Panc1 (cell line): ENCODE results near the gene POLE3. TPM values are rescaled to one million over a fixed set of nuclear protein-coding genes. Genes with fewer than 3 reads are reported as not detected.

Experiments used
- ATAC-seq: fragments of 200-7000 bp; cut with Tn5 transposase; 2 replicates; pipeline ENCODE4 v1.9.1; 2020; ENCODE audit warnings: mild to moderate bottlenecking, moderate library complexity
- BruUV-seq: library from RNA; stranded (reverse); fragments of 400-500 nt; replicated peaks from 2 replicates; lab custom pipeline; 2021; lab: Mats Ljungman, UMichigan
- CTCF ChIA-PET: fragments of 300-600 bp; sonication (Branson Sonifier 250); formaldehyde crosslinking; loops from one replicate; lab custom pipeline; 2022; ENCODE audit warnings: antibody characterized with exemption; lab: Charles Lee
- POLR2A ChIA-PET: fragments of 300-600 bp; sonication (Branson Sonifier 250); formaldehyde crosslinking; loops from one replicate; lab custom pipeline; 2022; ENCODE audit warnings: antibody characterized with exemption; lab: Charles Lee
- DNase-seq: peaks from one replicate; pipeline ENCODE4 v3.0.0-alpha.2; 2010; ENCODE audit warnings: low read depth, low spot score
- H3K27ac ChIP-seq: 2 replicates; pipeline ENCODE4 v1.5.1; 2011; ENCODE audit warnings: mild to moderate bottlenecking, low read length, inconsistent platforms
- H3K27me3 ChIP-seq: fragments of 200-500 bp; sonication (Bioruptor generic); 2 replicates; pipeline ENCODE4 v1.6.0; 2014; ENCODE audit warnings: low read length, inconsistent platforms; ENCODE audit not compliant: control insufficient read depth, insufficient read depth
- H3K36me3 ChIP-seq: fragments of 200-500 bp; sonication (Bioruptor generic); 2 replicates; pipeline ENCODE4 v1.5.1; 2014; ENCODE audit warnings: inconsistent platforms, mild to moderate bottlenecking, low read length, moderate library complexity; ENCODE audit not compliant: control insufficient read depth, insufficient read depth
- H3K4me1 ChIP-seq: 2 replicates; pipeline ENCODE4 v1.5.1; 2011; ENCODE audit warnings: inconsistent platforms, mild to moderate bottlenecking, low read length, moderate library complexity; ENCODE audit not compliant: control insufficient read depth, insufficient read depth
- H3K4me3 ChIP-seq, 2 experiments: 2 replicates each; pipeline ENCODE4 v1.5.1; 2011 to 2012; ENCODE audit warnings: low read depth in 2 of 2, low read length in 2 of 2, mild to moderate bottlenecking in 2 of 2, inconsistent platforms in 1 of 2, moderate library complexity in 1 of 2
- H3K9me3 ChIP-seq: fragments of 200-500 bp; sonication (Bioruptor generic); 2 replicates; pipeline ENCODE4 v1.5.1; 2014; ENCODE audit warnings: low read depth, mild to moderate bottlenecking, inconsistent platforms, low read length, moderate library complexity; ENCODE audit not compliant: control insufficient read depth, insufficient read depth
- CTCF ChIP-seq: fragments of 450-650 bp; IDR thresholded peaks from 2 replicates; pipeline ENCODE4 v1.5.1; 2017; ENCODE audit warnings: mild to moderate bottlenecking
- POLR2AphosphoS5 ChIP-seq: IDR thresholded peaks from 2 replicates; pipeline ENCODE4 v1.6.1; 2012; ENCODE audit warnings: mild to moderate bottlenecking, low read depth, low read length, moderate library complexity
- REST ChIP-seq, 2 experiments: IDR thresholded peaks; 2 replicates each; pipeline ENCODE4 v1.6.1; 2011 to 2012; ENCODE audit warnings: low read depth in 2 of 2, control low read depth in 1 of 2, low read length in 1 of 2, mild to moderate bottlenecking in 1 of 2, moderate library complexity in 1 of 2; ENCODE audit not compliant: insufficient read depth in 1 of 2
- SIN3A ChIP-seq: IDR thresholded peaks from 2 replicates; pipeline ENCODE4 v1.6.1; 2012; ENCODE audit warnings: low read depth, mild to moderate bottlenecking, low read length, moderate library complexity, borderline replicate concordance; ENCODE audit not compliant: insufficient read depth
- TCF7L2 ChIP-seq: IDR thresholded peaks from 2 replicates; pipeline ENCODE4 v1.6.1; 2011; ENCODE audit warnings: mild to moderate bottlenecking, low read depth, low read length, inconsistent platforms
- in situ Hi-C: cut with HindIII; loops from 2 replicates; pipeline ENCODE4 v1.10.0; 2016; ENCODE audit warnings: low sequenced_read_pairs, low pct_unique_long_range_greater_than_20kb
- intact Hi-C: fragments of 100-400 bp; cut with micrococcal nuclease; formaldehyde crosslinking; loops from one replicate; pipeline ENCODE4 v1.10.0; 2022; ENCODE audit not compliant: unreplicated experiment
- total RNA-seq: library from RNA; stranded (reverse); gene quantifications from one replicate; pipeline ENCODE4 v1.2.1, GENCODE V29; 2021; ENCODE audit not compliant: unreplicated experiment

Gene POLE3
- total RNA-seq, 1 experiment from 2014 or later, result 48.5 TPM

- no TSS peak for BruUV-seq
- no peaks in the 10 kb centered on the region for H3K4me1 ChIP-seq
- H3K4me3 ChIP-seq, result peak within 1 kb of the TSS; percentile 77
- POLR2A ChIA-PET, result interaction anchor here (0.6 kb wide), 1 partner anchor 9 kb away, joined by 5 read pairs; the partner anchor contains the start of genes C9orf43 and POLE3
- no peaks in the 10 kb centered on the region for H3K27me3 ChIP-seq
- H3K9me3 ChIP-seq, result no peaks in the 10 kb centered on the region
- intact Hi-C loops (no loop called here), in situ Hi-C loops (no loop called here)
- peak; percentile 99 for ATAC-seq
- H3K36me3 ChIP-seq, result no peaks in the 10 kb centered on the region; the same call in 1 of the 2 replicates
- peak; percentile 67 for DNase-seq
- CTCF ChIA-PET, result interaction anchor here (0.7 to 1.4 kb wide), 6 partner anchors 9 to 169 kb away, joined by 3 to 6 read pairs (median 3); partner anchors contain the start of genes C9orf43 and POLE3
- TF ChIP-seq POLR2AphosphoS5, result no peak; the same call in 1 of the 2 replicates
- TF ChIP-seq REST (IDR thresholded peaks at IDR 0.05; ENCODE audit: insufficient read depth in 1 of 2, low read depth in 2 of 2, low read length in 1 of 2), result no peak
- peak; percentile 93 for TF ChIP-seq CTCF
- 0 out of 2 replicates have a peak, but pooled peaks have one; percentile 47 for TF ChIP-seq SIN3A
- TF ChIP-seq TCF7L2, result no peak
- H3K27ac ChIP-seq, result peak within 1 kb of the TSS; percentile 88
These were observed 9.3 kb downstream of the POLE3 start, which contains the start of gene ALAD for GRCh38 chr9:113401027-113401792. TSS of gene ALAD (minus strand) at chr9:113401284. CDS start at chr9:113393559, 7,725 bp downstream.

GRCh38 chr9:113399646-113400200 is 10.8 kb downstream of the POLE3 start:
- no peak overlapping the region for H3K4me3 ChIP-seq
- POLR2A ChIA-PET, result no interaction called here
- H3K27ac ChIP-seq, result no peak overlapping the region
- DNase-seq (no peak), ATAC-seq (no peak)
- TF ChIP-seq POLR2AphosphoS5, result no peak
- TF ChIP-seq CTCF, result no peak
- no peak for TF ChIP-seq SIN3A
- no peak for TF ChIP-seq REST (IDR thresholded peaks at IDR 0.05; ENCODE audit: insufficient read depth in 1 of 2, low read depth in 2 of 2, low read length in 1 of 2)
- TF ChIP-seq TCF7L2, result no peak
- H3K27me3 ChIP-seq, result no peaks in the 10 kb centered on the region
- in situ Hi-C loops, result no loop called here
- CTCF ChIA-PET, result interaction anchor here (0.6 kb wide), 1 partner anchor 91 kb away, joined by 5 read pairs; no protein-coding TSS in a partner anchor
- intact Hi-C loops, result no loop called here
- H3K9me3 ChIP-seq, result no peaks in the 10 kb centered on the region
- no peaks in the 10 kb centered on the region; the same call in 1 of the 2 replicates for H3K36me3 ChIP-seq
- no TSS peak for BruUV-seq
- H3K4me1 ChIP-seq, result no peaks in the 10 kb centered on the region
